HEK293 (cell line): Measurements from ENCODE around the gene PAMR1.

Experiments
- CTCF ChIA-PET: fragments of 350-600 bp; formaldehyde crosslinking; extraction: SDS; loops from one replicate; lab custom pipeline; 2021; ENCODE audit warnings: antibody characterized with exemption; lab: Yijun Ruan, JAX
- POLR2A ChIA-PET: fragments of 300-600 bp; formaldehyde crosslinking; extraction: SDS; loops from one replicate; lab custom pipeline; 2020; ENCODE audit warnings: antibody characterized with exemption, inconsistent platforms; lab: Yijun Ruan, JAX
- H3K27ac ChIP-seq: fragments of 200-500 bp; sonication (Bioruptor generic); 2 replicates; pipeline ENCODE4 v1.5.1; 2014; ENCODE audit warnings: low read depth, low read length, control low read depth, inconsistent platforms; ENCODE audit errors: extremely low read depth
- H3K36me3 ChIP-seq, 2 experiments: fragments of 200-500 bp in 1 of 2; sonication (Bioruptor generic) in 1 of 2; 1 replicate in 1 of 2; 2 replicates in 1 of 2; pipeline ENCODE4 v1.5.1; 2014 to 2017; ENCODE audit warnings: inconsistent platforms in 2 of 2, low read length in 2 of 2; ENCODE audit not compliant: control insufficient read depth in 2 of 2, insufficient read depth in 1 of 2
- H3K4me1 ChIP-seq: fragments of 200-500 bp; sonication (Bioruptor generic); 2 replicates; pipeline ENCODE4 v1.5.1; 2014; ENCODE audit warnings: mild to moderate bottlenecking, low read length, inconsistent platforms; ENCODE audit not compliant: control insufficient read depth, insufficient read depth
- H3K4me3 ChIP-seq: 2 replicates; pipeline ENCODE4 v1.5.1; 2011; ENCODE audit warnings: low read depth, mild to moderate bottlenecking, control low read depth, low read length, moderate library complexity
- H3K9me3 ChIP-seq: fragments of 200-500 bp; sonication (Bioruptor generic); 2 replicates; pipeline ENCODE4 v1.5.1; 2014; ENCODE audit warnings: low read depth, low read length, inconsistent platforms; ENCODE audit not compliant: control insufficient read depth, insufficient read depth
- KLF8 ChIP-seq: fragments of 450-650 bp; formaldehyde crosslinking; IDR thresholded peaks from 2 replicates; pipeline ENCODE4 v1.5.1; 2016; ENCODE audit warnings: missing biosample characterization, missing genetic modification characterization
- ZNF121 ChIP-seq: fragments of 450-650 bp; formaldehyde crosslinking; IDR thresholded peaks from 2 replicates; pipeline ENCODE4 v1.5.1; 2016; ENCODE audit warnings: missing biosample characterization, missing genetic modification characterization
- ZNF274 ChIP-seq, 2 experiments: fragments of 200-500 bp in 1 of 2; fragments of 450-650 bp in 1 of 2; sonication (Bioruptor generic) in 1 of 2; formaldehyde crosslinking in 1 of 2; IDR thresholded peaks; 2 replicates each; pipeline versions ENCODE4 v1.5.1 to v1.6.1; 2014 to 2016; ENCODE audit warnings: borderline replicate concordance in 1 of 2, inconsistent platforms in 1 of 2, low read length in 1 of 2, missing biosample characterization in 1 of 2, missing genetic modification characterization in 1 of 2
- ZNF324 ChIP-seq: fragments of 450-650 bp; formaldehyde crosslinking; IDR thresholded peaks from 2 replicates; pipeline ENCODE4 v1.5.1; 2016; ENCODE audit warnings: missing biosample characterization, missing genetic modification characterization
- ZNF549 ChIP-seq: fragments of 450-650 bp; IDR thresholded peaks from 2 replicates; pipeline ENCODE4 v1.5.1; 2018; ENCODE audit warnings: missing biosample characterization, missing genetic modification characterization, mild to moderate bottlenecking, inconsistent platforms, moderate library complexity
- ZNF677 ChIP-seq: fragments of 450-650 bp; IDR thresholded peaks from 2 replicates; pipeline ENCODE4 v1.5.0; 2018; ENCODE audit warnings: missing biosample characterization, mild to moderate bottlenecking, missing genetic modification characterization, moderate library complexity
- ZNF747 ChIP-seq: fragments of 450-650 bp; formaldehyde crosslinking; IDR thresholded peaks from 2 replicates; pipeline ENCODE4 v1.5.1; 2016; ENCODE audit warnings: missing biosample characterization, missing genetic modification characterization
- TF ChIP-seq, protein P1 (sequence below): fragments of 450-650 bp; formaldehyde crosslinking; IDR thresholded peaks from 2 replicates; pipeline ENCODE4 v1.5.1; 2016; ENCODE audit warnings: missing biosample characterization, missing genetic modification characterization

PAMR1 gene

DNA sequence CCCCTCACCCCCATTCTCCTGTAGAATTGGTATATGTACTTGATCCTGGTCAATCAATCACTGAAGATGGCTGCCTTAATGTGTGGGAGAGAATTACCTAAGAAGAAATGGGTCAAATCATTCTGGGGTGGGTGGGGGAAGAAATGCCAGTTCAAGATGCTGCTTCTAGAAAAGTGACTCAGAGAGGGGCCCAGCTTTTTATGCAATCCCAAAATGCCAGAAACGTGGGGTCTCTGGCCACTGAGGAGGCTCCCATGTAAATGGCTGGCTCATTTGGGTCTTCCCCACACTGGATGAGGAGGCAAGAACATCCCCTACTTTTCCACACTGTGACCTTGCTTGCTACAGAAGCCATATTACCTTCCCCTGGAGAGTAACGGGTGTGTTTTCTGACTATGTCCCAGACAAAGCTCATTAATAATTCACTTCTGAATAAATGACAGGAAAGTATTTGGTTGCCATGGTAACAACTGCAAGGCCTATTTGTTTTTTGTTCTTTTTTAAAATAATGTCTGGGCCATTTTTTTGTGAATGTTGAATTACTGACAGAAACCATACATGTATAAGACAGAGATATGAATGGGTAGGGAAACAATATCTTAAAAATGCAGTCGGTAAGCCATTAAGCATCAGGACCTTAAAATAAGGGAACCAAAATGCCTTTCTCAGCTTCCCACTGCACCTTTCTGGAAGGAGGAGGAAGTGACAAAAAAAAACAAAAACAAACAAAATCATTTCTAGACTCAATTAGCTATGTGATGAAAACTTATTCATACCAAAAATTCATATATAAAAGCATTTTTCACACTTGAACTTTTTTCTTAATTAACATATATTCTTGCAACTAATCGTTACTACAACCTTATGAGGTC is 138.1 kb downstream of the PAMR1 start (continued):
- TF ChIP-seq, protein P1, sequence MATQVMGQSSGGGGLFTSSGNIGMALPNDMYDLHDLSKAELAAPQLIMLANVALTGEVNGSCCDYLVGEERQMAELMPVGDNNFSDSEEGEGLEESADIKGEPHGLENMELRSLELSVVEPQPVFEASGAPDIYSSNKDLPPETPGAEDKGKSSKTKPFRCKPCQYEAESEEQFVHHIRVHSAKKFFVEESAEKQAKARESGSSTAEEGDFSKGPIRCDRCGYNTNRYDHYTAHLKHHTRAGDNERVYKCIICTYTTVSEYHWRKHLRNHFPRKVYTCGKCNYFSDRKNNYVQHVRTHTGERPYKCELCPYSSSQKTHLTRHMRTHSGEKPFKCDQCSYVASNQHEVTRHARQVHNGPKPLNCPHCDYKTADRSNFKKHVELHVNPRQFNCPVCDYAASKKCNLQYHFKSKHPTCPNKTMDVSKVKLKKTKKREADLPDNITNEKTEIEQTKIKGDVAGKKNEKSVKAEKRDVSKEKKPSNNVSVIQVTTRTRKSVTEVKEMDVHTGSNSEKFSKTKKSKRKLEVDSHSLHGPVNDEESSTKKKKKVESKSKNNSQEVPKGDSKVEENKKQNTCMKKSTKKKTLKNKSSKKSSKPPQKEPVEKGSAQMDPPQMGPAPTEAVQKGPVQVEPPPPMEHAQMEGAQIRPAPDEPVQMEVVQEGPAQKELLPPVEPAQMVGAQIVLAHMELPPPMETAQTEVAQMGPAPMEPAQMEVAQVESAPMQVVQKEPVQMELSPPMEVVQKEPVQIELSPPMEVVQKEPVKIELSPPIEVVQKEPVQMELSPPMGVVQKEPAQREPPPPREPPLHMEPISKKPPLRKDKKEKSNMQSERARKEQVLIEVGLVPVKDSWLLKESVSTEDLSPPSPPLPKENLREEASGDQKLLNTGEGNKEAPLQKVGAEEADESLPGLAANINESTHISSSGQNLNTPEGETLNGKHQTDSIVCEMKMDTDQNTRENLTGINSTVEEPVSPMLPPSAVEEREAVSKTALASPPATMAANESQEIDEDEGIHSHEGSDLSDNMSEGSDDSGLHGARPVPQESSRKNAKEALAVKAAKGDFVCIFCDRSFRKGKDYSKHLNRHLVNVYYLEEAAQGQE (tag by site-specific recombination) = no peak
- TF ChIP-seq KLF8 (tag by site-specific recombination) = no peak
- no peak for TF ChIP-seq ZNF274 (IDR thresholded peaks at IDR 0.05; ENCODE audit: low read length)
- TF ChIP-seq ZNF274 (tag by site-specific recombination; IDR thresholded peaks at IDR 0.05; ENCODE audit: borderline replicate concordance) = no peak
- TF ChIP-seq ZNF549 = no peak
- TF ChIP-seq ZNF121 (tag by site-specific recombination) = no peak
- no peak for TF ChIP-seq ZNF747 (tag by site-specific recombination)

DNA sequence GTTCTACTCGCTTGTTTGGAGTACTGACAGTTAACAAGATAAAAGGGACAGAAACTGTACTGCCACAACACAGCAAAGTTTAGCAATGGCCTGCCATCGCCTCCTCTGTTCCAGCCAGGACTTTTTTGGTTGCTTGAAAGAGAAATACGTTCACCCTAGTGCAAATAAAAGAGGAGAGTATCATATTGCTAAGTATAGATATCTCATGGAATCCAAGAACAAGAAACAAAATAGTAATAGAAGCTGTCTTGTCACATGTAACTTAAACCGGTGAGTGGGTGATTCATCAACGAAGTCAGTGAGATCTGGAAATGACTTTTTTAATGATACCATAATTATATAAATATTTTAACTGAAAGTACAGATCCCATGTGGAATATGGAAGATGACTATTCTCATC is 141.5 kb downstream of the PAMR1 start:
- H3K9me3 ChIP-seq = no peaks in the 10 kb centered on the region
- H3K4me3 ChIP-seq = no peak overlapping the region
- TF ChIP-seq ZNF324 (tag by site-specific recombination) = no peak
- no peak for TF ChIP-seq ZNF677 (tag by site-specific recombination)
- ChIA-PET CTCF (no interaction called here), POLR2A (no interaction called here)
- no peaks in the 10 kb centered on the region for H3K4me1 ChIP-seq
- no peaks in the 10 kb centered on the region for H3K36me3 ChIP-seq
- H3K27ac ChIP-seq = no peak overlapping the region
